GM19397 (cell line): ENCODE data around the gene DNAJC15.
A peak's percentile ranks its signal among the peaks of the same experiment; 100 is the strongest.

Experiments used
- ATAC-seq: cut with Tn5 transposase; IDR thresholded peaks from one replicate; pipeline ENCODE4 v1.9.1; 2021; ENCODE audit warnings: mild to moderate bottlenecking, moderate library complexity; ENCODE audit not compliant: unreplicated experiment

DNAJC15 gene

DNA sequence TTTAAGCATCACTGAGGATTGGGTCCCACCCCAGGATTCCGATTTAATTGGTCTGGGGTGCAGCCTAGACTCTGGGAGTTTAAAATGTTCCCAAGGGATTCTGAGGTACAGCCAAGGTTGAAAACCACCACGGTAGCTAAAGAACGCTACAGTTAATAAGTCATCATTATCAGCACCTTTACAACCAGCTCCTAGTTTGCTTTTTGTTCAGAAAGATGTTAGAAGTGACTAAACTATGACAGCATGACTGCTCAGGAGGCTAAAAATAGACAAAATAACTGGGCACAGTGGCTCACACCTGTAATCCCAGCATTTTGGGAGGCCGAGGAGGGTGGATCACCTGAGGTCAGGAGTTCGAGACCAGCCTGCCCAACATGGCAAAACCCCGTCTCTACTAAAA lies 19.7 kb upstream of the DNAJC15 start:
- no peak for ATAC-seq

DNA sequence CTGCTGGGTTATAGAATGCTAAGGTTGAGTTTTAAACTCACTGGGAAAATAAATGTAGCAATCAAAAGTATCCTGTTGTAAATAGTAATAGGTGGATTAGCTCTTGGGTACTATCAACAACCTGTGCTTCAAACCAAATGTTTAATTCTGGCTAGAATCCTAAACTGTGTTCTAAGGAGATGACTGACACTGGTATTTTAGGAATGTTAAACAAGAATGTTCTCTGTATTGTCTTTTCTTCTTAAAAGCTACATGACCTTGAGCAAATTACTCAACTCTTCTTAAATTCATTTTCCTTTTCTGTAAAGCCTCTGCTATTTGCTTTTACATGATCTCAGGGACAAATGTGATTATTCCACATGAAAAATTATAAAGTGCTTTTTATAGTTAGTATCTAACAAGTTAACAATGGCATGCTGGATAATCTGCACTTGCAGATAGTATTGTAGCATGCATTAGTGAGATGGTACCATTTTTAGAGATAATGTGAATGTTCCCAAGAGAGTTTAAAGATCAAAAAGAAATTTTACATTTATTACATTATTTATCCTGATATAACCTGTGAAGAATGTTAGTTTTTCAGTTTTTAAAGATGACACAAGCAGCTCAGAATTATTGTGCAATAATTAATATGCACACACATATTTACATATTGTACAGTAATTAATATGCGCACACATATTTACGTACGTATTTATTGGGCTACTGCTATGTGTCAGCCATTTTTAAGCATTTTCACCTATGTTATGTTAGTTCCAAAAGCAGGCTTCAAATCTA lies 17.7 kb upstream of the DNAJC15 start:
- no peak for ATAC-seq

DNA sequence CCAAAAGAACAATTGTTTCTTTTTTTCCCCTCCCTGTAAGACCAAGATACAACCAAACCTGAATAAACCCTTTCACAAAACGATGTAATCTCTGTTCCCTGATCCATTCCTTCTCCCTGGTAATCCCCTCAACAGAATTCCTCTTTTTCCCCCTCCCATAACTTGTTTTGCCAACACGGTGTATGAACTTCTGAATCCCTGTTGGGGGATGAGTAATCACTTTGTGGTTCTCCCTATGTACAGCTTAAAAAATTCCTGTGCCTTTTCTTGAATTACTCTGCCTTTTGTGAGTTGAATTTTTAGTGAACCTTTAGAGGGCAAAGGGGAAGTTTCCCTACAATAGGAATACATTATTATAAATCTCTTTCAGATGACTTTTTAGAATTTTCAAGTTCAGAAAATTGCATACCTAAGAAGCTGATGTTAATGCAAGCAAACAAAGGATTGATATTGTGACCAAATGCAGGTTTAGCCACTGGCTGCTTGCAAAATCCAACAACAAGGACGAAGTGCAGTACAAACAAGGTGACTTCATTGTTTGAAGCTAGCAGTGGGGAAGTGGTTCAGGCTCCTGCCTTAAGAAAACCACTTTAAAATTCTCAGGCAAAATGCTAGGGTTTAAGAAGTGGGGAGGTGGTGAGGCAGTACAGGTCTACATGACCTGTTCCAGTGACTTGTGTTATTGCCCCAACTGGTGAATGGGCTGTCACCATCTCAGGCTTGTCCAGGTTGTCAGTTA lies 16.3 kb upstream of the DNAJC15 start:
- no peak for ATAC-seq

- no peak for ATAC-seq
Observed at GRCh38 chr13:43008596-43008995, 14.8 kb upstream of the DNAJC15 start.

GRCh38 chr13:43009506-43009905 lies 13.9 kb upstream of the DNAJC15 start:
- ATAC-seq: no peak

- no peak for ATAC-seq
Observed at GRCh38 chr13:43014162-43014561, 9.2 kb upstream of the DNAJC15 start.

DNA sequence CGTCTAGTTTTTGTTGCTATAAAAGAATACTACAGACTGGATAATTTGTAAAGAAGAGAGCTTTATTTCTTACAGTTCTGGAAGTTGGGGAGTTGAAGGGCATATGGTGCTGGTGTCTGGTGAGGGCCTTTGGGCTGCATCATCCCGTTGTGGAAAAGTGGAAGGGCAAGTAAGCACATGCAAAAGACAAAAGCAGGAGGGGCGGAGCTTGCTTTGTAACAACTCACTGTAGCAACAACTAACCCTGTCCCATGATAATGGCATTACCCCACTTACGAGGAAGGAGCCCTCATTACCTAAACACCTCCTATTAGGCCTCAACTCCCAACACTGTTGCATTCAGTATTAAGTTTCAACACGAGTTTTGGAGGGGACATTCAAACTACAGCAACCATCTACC lies 7.2 kb upstream of the DNAJC15 start:
- ATAC-seq: no peak

- ATAC-seq: no peak
Observed at GRCh38 chr13:43019811-43020210, 3.6 kb upstream of the DNAJC15 start.

GRCh38 chr13:43020794-43021193 lies 2.6 kb upstream of the DNAJC15 start:
- ATAC-seq: no peak

GRCh38 chr13:43021926-43022670 lies 1.3 kb upstream of the DNAJC15 start:
- no peak for ATAC-seq

GRCh38 chr13:43022934-43023288 lies 475 bp upstream of the DNAJC15 start:
- no peak for ATAC-seq

- ATAC-seq: no peak
Observed at GRCh38 chr13:43026262-43026661, 2.9 kb downstream of the DNAJC15 start.

DNA sequence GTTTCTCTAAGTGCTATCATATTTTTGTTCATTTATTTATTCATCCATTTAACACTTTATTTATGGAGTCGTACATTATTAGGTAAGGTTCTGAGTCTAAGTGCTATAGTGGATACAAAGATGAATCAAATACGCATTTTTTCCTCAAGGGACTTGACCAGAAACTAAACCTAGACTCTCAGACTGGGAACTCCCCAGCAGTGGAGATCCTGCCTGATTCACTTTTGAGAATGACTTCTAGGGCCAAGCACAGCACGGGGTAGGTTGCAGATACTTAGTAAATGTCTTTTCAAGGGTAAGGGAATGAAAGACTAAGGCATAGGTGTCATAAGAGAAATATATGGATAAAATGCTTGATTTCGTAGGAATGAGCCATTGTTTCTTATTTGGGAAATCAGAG lies 7.2 kb downstream of the DNAJC15 start:
- no peak for ATAC-seq

- ATAC-seq: no peak
Observed at GRCh38 chr13:43031881-43032280, 8.5 kb downstream of the DNAJC15 start.

DNA sequence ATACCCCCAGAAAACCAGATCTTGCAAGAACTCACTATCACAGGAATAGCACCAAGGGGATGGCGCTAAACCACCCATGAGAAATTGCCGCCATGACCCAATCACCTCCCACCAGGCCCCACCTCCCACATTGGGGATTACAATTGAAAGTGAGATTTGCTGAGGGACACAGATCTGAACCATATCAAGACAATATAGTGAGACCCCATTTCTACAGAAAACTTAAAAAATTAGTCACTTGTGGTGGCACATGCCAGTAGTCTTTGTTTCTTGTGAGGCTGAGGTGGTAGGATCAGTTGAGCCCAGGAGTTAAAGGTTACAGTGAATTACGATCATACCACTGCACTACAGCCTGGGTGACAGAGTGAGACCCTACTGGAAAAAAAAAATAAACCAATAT lies 9.7 kb downstream of the DNAJC15 start:
- ATAC-seq: no peak

DNA sequence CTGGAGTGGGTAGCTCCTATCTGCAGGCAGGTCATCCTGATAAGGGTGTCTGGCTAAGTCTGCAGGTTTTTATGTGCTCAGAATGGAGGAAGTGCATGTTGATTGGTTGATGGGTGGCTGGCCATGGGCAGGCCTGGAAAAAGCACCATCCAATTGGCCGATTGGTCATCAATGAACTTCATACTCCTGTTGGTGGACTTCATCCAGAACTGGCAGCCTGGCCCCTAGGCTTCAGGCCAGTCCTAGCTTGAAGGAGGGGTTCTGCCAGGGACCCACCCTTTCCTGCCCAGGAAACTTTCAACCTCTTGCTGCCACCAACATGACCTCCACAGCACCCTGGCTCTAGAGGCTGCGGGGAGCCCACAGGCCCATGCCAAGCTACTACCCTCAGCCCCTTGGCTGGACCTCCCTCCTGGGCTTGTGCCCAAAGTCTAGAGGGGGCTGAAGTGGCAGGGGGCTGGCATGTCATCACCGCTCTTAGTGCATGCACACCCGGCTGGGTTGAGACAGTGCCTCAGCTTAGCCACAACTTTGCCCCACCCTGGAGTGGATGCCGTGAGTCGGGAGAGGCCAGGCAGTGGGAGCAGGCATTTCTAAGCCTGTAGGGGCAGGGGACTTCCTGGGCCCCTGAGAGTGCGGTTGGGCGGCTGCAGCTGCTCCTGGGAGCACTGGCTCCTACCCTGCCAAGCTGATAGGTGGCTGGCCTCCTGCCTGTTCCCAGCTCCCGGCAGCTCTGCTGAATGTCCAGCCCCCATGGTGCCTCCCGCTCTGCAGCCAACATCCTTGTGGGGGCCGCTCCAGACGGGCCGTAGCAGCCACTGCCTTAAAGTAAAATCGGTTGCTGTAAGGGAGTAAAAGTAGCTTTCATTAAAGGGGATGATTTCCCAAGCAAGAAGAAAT lies 13.2 kb downstream of the DNAJC15 start:
- ATAC-seq: no peak

- ATAC-seq: no peak
Observed at GRCh38 chr13:43039966-43040365, 16.6 kb downstream of the DNAJC15 start.

GRCh38 chr13:43040581-43041368 lies 17.4 kb downstream of the DNAJC15 start:
- peak; percentile 43 for ATAC-seq

DNA sequence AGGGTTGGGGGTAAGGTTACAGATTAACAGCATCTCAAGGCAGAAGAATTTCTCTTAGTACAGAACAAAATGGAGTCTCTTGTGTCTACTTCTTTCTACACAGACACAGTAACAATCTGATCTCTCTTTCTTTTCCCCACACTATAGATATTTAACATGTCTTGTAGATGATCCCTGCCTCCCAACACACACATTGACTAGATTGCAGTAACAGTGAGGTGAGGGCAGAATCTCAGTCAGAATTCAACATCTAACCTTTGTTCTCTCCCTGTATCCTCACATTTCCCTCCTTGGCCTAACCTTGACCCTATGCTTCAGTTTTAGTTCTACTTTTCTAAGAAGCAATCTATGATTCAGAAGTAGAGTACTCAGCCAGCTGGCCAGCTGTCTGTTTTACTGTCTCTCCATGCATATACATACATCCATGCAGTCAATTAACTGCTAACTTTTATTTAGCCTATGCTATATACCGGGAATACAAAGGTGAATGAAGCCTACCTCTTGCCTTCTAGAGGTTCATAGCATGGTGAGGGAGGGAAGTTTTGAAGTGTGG lies 18.1 kb downstream of the DNAJC15 start:
- peak; percentile 70 for ATAC-seq
